Suprapubic skin (tissue), 4 donors: ENCODE results near the gene EDEM3. TPM values are rescaled to one million over a fixed set of nuclear protein-coding genes. Genes with fewer than 3 reads are reported as not detected.
A peak's percentile ranks its signal among the peaks of the same experiment; 100 is the strongest.

ENCODE experiments used
- DNase-seq, 2 donors: peaks; one replicate each; pipeline ENCODE4 v3.0.0-alpha.2; 2019; ENCODE audit warnings: low spot score in 2 of 2
- H3K27ac ChIP-seq: fragments of 200-600 bp; sonication (generic); one replicate; pipeline ENCODE4 v1.5.1; 2019
- H3K27me3 ChIP-seq: fragments of 200-600 bp; sonication (generic); one replicate; pipeline ENCODE4 v1.5.1; 2019
- H3K36me3 ChIP-seq: fragments of 200-600 bp; sonication (generic); one replicate; pipeline ENCODE4 v1.5.1; 2019
- H3K4me1 ChIP-seq: fragments of 200-600 bp; sonication (generic); one replicate; pipeline ENCODE4 v1.5.1; 2019
- H3K4me3 ChIP-seq: fragments of 200-600 bp; sonication (generic); one replicate; pipeline ENCODE4 v1.5.1; 2019; ENCODE audit warnings: mild to moderate bottlenecking
- H3K9me3 ChIP-seq: fragments of 200-600 bp; sonication (generic); one replicate; pipeline ENCODE4 v1.5.1; 2019
- CTCF ChIP-seq, 2 donors: fragments of 200-600 bp in 1 of 2; fragments of 450-650 bp in 1 of 2; sonication (generic) in 1 of 2; IDR thresholded peaks; one replicate each; pipeline ENCODE4 v1.5.1; 2016 to 2019; ENCODE audit warnings: antibody characterized with exemption in 2 of 2, mild to moderate bottlenecking in 1 of 2, moderate library complexity in 1 of 2
- EP300 ChIP-seq: sonication (generic); formaldehyde crosslinking; IDR thresholded peaks from one replicate; pipeline ENCODE4 v1.6.1; 2017; ENCODE audit warnings: antibody characterized with exemption
- POLR2A ChIP-seq, 2 donors: fragments of 450-650 bp; IDR thresholded peaks; one replicate each; pipeline ENCODE4 v1.6.1; 2017; ENCODE audit warnings: antibody characterized with exemption in 2 of 2, mild to moderate bottlenecking in 2 of 2, moderate library complexity in 2 of 2
- POLR2AphosphoS5 ChIP-seq, 3 donors: sonication (generic); formaldehyde crosslinking; IDR thresholded peaks; one replicate each; pipeline ENCODE4 v1.6.1; 2017; ENCODE audit warnings: antibody characterized with exemption in 3 of 3
- WGBS: methylation state at CpG from one replicate; pipeline ENCODE4 v1.1.5; 2018; 5-methylcytosine and 5-hydroxymethylcytosine counted together
- total RNA-seq, 4 donors: library from RNA; depleted of rRNA; stranded (reverse); fragments of >200 nt; gene quantifications; one replicate each; pipeline ENCODE4 v1.1.0, GENCODE V29; 2016

Gene EDEM3
- total RNA-seq, 4 donors from 2014 or later = 19.4 to 55.7 (median 28.7) TPM

DNA sequence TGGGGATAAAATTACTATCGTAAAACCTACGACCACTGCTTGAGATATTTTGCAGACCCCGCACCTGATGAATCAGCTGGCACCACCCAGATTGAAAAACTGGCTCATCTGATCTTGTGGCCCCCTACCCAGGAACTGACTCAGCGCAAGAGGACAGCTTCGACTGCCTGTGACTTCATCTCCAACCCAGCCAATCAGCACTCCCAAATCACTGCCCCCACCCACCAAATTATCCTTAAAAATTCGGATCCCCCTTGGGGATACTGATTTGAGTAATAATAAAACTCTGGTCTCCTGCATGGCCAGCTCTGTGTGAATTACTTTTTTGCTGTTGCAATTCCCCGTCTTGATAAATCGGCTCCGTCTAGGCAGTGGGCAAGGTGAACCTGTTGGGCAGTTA, 81.4 kb downstream of the EDEM3 start:
- no peak overlapping the region for H3K4me3 ChIP-seq
- no peaks in the 10 kb centered on the region for H3K9me3 ChIP-seq
- 82% methylated on average over 9 of the region's 9 CpGs for WGBS
- DNase-seq = no peak
- H3K27me3 ChIP-seq = no peaks in the 10 kb centered on the region
- H3K27ac ChIP-seq = no peak overlapping the region
- no peaks in the 10 kb centered on the region for H3K4me1 ChIP-seq
- TF ChIP-seq POLR2A (IDR thresholded peaks at IDR 0.05) (no peak), CTCF (IDR thresholded peaks at IDR 0.05) (no peak)
- H3K36me3 ChIP-seq = no peaks in the 10 kb centered on the region

DNA sequence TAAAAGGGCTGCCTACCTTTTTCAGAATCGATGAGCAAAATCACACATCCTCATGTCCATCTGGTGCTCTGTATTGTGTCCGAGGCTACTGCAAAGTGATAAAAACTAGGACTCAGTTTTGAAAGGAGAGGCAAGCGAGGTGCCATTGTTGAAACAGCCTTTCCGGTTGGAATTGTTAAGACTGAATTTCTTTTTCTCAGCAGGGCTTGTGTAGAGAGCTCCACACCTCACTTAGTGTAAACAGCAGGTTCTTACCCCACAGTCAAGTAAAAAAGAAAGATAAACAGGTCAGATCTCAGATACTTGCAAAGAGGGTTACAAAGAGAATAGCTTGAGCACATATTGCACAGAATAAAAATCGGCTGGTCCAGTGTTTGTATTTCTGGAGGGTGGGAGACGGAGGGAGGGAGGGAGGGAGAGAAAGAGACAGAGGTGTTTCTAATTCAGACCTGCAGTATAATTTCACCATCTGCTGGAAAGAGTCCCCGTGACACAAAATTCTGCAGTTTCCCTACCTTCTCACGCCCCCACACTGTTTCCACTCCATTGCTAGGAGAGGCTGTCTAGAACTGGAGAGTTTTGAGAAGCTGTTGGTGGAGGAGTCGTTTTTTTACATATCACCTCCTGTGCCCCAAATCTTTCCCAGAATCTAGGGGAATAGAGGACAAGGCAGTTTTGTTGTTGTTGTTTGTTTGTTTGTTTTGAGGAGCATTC, 82.5 kb downstream of the EDEM3 start:
- Histone ChIP-seq H3K4me3 (no peak overlapping the region), H3K27me3 (no peaks in the 10 kb centered on the region), H3K36me3 (no peaks in the 10 kb centered on the region), H3K27ac (no peak overlapping the region), H3K9me3 (no peaks in the 10 kb centered on the region), H3K4me1 (no peaks in the 10 kb centered on the region)
- TF ChIP-seq POLR2A (IDR thresholded peaks at IDR 0.05) (no peak), POLR2AphosphoS5 (IDR thresholded peaks at IDR 0.05) (no peak), CTCF (IDR thresholded peaks at IDR 0.05) (no peak), EP300 (no peak)
- no peak for DNase-seq
- 77% methylated on average over 9 of the region's 9 CpGs for WGBS

DNA sequence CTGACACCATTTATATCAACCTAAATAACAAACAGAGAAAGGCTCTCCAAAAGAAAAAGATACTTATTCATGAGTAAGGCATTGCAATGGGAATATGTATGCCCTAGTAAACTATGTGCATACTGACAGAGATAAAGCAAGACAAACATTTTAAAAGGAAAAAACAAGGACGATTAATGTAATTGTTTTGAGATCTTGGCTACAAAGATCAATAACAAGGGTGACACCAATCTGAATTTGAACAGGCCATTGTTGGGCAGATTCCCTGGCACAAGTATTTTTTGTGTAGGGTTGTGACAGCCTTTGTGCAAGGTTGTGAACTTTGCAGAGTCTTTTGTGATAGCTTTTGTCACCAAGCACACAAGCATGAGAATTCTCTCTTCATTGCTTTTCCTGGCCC, 85.3 kb downstream of the EDEM3 start:
- no peaks in the 10 kb centered on the region for H3K27me3 ChIP-seq
- no peak overlapping the region for H3K4me3 ChIP-seq
- 77% methylated on average over 1 of the region's 1 CpG for WGBS
- no peaks in the 10 kb centered on the region for H3K9me3 ChIP-seq
- TF ChIP-seq POLR2A (IDR thresholded peaks at IDR 0.05) (no peak), POLR2AphosphoS5 (IDR thresholded peaks at IDR 0.05) (no peak), EP300 (no peak), CTCF (IDR thresholded peaks at IDR 0.05) (no peak)
- no peak overlapping the region for H3K27ac ChIP-seq
- H3K36me3 ChIP-seq = no peaks in the 10 kb centered on the region
- peaks cover 1% of the 10 kb centered on the region for H3K4me1 ChIP-seq
- DNase-seq = no peak

GRCh38 chr1:184665360-184665759, 89.3 kb downstream of the EDEM3 start:
- Histone ChIP-seq H3K36me3 (no peaks in the 10 kb centered on the region), H3K4me1 (peaks cover 10% of the 10 kb centered on the region), H3K4me3 (no peak overlapping the region), H3K9me3 (no peaks in the 10 kb centered on the region), H3K27me3 (no peaks in the 10 kb centered on the region), H3K27ac (no peak overlapping the region)
- 90% methylated on average over 6 of the region's 6 CpGs for WGBS
- TF ChIP-seq CTCF (IDR thresholded peaks at IDR 0.05) (no peak), POLR2AphosphoS5 (IDR thresholded peaks at IDR 0.05) (no peak), EP300 (no peak), POLR2A (IDR thresholded peaks at IDR 0.05) (no peak)
- no peak for DNase-seq

DNA sequence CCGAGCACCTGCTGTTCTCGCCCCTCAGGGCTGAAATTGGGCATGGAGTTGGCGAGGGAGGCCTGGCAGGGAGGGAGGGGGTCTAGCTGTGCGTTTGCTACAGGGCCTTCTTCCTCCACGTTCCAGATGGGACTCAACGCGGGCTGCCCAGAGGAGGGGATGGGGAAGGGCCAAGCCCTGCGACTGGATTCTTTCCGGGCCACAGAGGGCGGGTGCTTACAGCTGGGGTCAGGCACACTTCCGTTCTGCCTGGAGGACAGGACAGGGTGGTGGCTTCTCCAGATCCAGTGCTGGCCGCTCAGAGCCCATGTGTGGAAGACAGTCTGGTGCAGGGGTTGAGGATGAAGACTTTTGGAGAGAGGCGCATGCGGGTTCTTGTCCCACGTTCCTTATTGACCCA, 90.0 kb downstream of the EDEM3 start:
- Histone ChIP-seq H3K4me3 (peak overlapping the region; percentile 46), H3K27ac (no peak overlapping the region), H3K36me3 (no peaks in the 10 kb centered on the region), H3K27me3 (no peaks in the 10 kb centered on the region), H3K9me3 (no peaks in the 10 kb centered on the region), H3K4me1 (peaks cover 10% of the 10 kb centered on the region)
- TF ChIP-seq CTCF (IDR thresholded peaks at IDR 0.05) (no peak), POLR2A (IDR thresholded peaks at IDR 0.05) (no peak), EP300 (no peak), POLR2AphosphoS5 (IDR thresholded peaks at IDR 0.05) (no peak)
- DNase-seq = no peak
- WGBS = 82% methylated on average over 7 of the region's 15 CpGs
